Sigmoid colon (tissue), 7 donors: Measurements from ENCODE around the gene MMP11. TPM values are rescaled to one million over a fixed set of nuclear protein-coding genes. Genes with fewer than 3 reads are reported as not detected.

Experiments used
- DNase-seq: peaks from one replicate; pipeline ENCODE4 v3.0.0-alpha.2; 2019
- H3K27ac ChIP-seq, 4 donors: fragments of 200-600 bp; sonication (generic); one replicate each; pipeline ENCODE4 v1.5.1; 2016 to 2019; ENCODE audit warnings: mild to moderate bottlenecking in 1 of 4
- H3K27me3 ChIP-seq, 3 donors: fragments of 200-600 bp; sonication (generic); one replicate each; pipeline ENCODE4 v1.5.1; 2019; ENCODE audit warnings: mild to moderate bottlenecking in 1 of 3
- H3K36me3 ChIP-seq, 4 donors: fragments of 200-600 bp; sonication (generic); one replicate each; pipeline ENCODE4 v1.5.1; 2016 to 2019
- H3K4me1 ChIP-seq, 4 donors: fragments of 200-600 bp; sonication (generic); one replicate each; pipeline ENCODE4 v1.5.1; 2017 to 2019
- H3K4me3 ChIP-seq, 4 donors: fragments of 200-600 bp; sonication (generic); one replicate each; pipeline ENCODE4 v1.5.1; 2017 to 2019; ENCODE audit warnings: mild to moderate bottlenecking in 2 of 4, moderate library complexity in 1 of 4
- H3K9me3 ChIP-seq, 4 donors: fragments of 200-600 bp in 3 of 4; sonication (generic) in 3 of 4; one replicate each; pipeline versions ENCODE4 v1.5.1 to v1.6.1; 2013 to 2019
- EP300 ChIP-seq, 4 donors: sonication (generic); formaldehyde crosslinking; IDR thresholded peaks; one replicate each; pipeline ENCODE4 v1.6.1; 2017; ENCODE audit warnings: antibody characterized with exemption in 4 of 4
- POLR2A ChIP-seq, 2 donors: fragments of 450-650 bp; IDR thresholded peaks; one replicate each; pipeline ENCODE4 v1.6.1; 2016; ENCODE audit warnings: antibody characterized with exemption in 2 of 2, mild to moderate bottlenecking in 2 of 2, moderate library complexity in 2 of 2
- POLR2AphosphoS5 ChIP-seq, 4 donors: sonication (generic); formaldehyde crosslinking; IDR thresholded peaks; one replicate each; pipeline ENCODE4 v1.6.1; 2017; ENCODE audit warnings: antibody characterized with exemption in 4 of 4
- WGBS, 2 donors: extraction: QIAGEN DNeasy Blood & Tissue Kit; methylation state at CpG; one replicate each; pipeline ENCODE4 v1.1.7; 2013; 5-methylcytosine and 5-hydroxymethylcytosine counted together
- intact Hi-C: fragments of 100-400 bp; cut with DNase I; formaldehyde crosslinking; loops from one replicate; pipeline ENCODE4 v1.15.1; 2023
- polyA plus RNA-seq, 3 donors: library from polyadenylated mRNA; stranded (reverse); fragments of 200-250 nt; gene quantifications; one replicate each; pipeline ENCODE4 v1.2.3, GENCODE V29; 2013
- total RNA-seq, 4 donors: library from RNA; depleted of rRNA; stranded (reverse); fragments of >200 nt; gene quantifications; one replicate each; pipeline ENCODE4 v1.1.0, GENCODE V29; 2016
- TF ChIP-seq, protein P1 (sequence below), 4 experiments: fragments of 450-650 bp in 3 of 4; fragments of 200-600 bp in 1 of 4; IDR thresholded peaks; one replicate each; pipeline ENCODE4 v1.5.1; 2016 to 2019; ENCODE audit warnings: antibody characterized with exemption in 4 of 4, mild to moderate bottlenecking in 3 of 4, moderate library complexity in 2 of 4
- donor health status: healthy with polysubstance abuse.
- donor health status: Bipolar disorder and iron deficiency.
- donor health status: healthy.

Gene MMP11
- total and polyA plus RNA-seq, 7 donors = 0.60 to 9.9 (median 6.1) TPM; not detected in 1

DNA sequence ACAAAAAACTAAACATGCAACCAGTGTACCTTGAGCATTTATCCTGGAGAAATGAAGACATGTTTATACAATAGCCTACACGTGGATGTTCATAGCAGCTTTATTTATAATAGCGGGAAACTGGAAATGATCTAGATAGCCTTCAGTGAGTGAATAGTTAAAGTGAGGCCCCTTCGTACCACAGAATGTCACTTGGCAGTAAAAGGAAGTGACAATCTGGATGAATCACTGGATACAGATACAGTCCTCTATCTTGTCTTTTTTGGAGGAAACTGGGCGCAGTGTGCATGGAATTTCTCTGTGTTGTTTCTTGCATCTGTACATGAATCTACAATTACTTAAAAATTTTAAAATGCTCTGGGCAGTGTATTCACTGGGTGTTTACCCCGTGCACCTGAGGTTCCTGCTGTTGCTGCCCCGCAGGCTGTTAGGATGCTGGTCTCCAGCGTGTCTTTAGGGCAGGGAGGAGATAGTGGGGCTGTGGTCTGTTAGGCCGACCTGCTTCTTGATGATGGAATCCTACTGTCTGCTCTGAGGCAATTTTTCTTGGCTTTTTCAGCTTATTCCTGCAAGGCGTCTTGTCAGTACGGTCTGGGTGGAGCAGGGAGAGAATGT lies 43.0 kb downstream of the MMP11 start:
- intact Hi-C loops = no loop called here
- no peak overlapping the region for H3K4me3 ChIP-seq
- no peak overlapping the region for H3K27ac ChIP-seq
- H3K27me3 ChIP-seq = no peaks in the 10 kb centered on the region
- WGBS, 2 donors = 80 to 88% methylated on average over 10 of the region's 10 CpGs
- H3K4me1 ChIP-seq = no peaks in the 10 kb centered on the region
- TF ChIP-seq POLR2AphosphoS5 (IDR thresholded peaks at IDR 0.05) (no peak), POLR2A (IDR thresholded peaks at IDR 0.05) (no peak), EP300 (IDR thresholded peaks at IDR 0.05) (no peak)
- TF ChIP-seq, protein P1, sequence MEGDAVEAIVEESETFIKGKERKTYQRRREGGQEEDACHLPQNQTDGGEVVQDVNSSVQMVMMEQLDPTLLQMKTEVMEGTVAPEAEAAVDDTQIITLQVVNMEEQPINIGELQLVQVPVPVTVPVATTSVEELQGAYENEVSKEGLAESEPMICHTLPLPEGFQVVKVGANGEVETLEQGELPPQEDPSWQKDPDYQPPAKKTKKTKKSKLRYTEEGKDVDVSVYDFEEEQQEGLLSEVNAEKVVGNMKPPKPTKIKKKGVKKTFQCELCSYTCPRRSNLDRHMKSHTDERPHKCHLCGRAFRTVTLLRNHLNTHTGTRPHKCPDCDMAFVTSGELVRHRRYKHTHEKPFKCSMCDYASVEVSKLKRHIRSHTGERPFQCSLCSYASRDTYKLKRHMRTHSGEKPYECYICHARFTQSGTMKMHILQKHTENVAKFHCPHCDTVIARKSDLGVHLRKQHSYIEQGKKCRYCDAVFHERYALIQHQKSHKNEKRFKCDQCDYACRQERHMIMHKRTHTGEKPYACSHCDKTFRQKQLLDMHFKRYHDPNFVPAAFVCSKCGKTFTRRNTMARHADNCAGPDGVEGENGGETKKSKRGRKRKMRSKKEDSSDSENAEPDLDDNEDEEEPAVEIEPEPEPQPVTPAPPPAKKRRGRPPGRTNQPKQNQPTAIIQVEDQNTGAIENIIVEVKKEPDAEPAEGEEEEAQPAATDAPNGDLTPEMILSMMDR (IDR thresholded peaks at IDR 0.05) = no peak
- H3K9me3 ChIP-seq = no peaks in the 10 kb centered on the region
- peaks cover 5 to 82% (median 41%) of the 10 kb centered on the region in 4 donors for H3K36me3 ChIP-seq
- DNase-seq = no peak

DNA sequence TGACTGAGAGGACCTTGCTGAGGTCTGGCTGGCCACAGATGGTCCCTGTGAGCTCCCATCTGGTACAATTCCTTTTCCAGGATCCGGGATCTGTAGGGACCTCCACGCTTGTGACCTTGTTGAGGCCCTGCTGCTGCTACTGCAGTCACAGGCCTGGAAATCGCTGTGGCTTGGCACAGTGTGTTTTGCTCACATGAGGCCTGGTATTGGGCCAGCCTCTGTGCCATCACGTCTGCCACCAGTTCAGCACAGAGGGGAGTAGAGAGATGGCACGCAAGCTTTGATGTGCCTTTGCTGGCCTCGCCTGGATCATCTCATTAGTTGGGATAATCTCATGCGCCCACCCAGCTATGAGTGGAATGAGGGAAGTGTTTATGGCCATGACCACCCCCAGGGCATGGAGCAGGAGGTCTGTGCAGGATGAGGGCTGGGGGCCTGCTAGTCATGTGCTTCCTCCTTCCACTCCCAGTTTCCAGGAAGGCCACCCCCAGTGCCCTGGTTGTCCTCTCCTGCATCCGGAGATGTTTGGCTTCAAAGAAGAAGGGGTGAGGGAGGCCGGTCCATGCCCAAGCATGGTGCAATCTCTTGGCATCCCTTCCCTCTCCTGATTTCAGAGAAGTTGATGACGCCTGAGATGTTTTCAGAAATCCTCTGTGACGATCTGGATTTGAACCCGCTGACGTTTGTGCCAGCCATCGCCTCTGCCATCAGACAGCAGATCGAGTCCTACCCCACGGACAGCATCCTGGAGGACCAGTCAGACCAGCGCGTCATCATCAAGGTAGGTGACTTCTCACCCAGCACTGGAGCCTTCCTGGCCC lies 43.7 kb downstream of the MMP11 start:
- TF ChIP-seq POLR2AphosphoS5 (IDR thresholded peaks at IDR 0.05) = no peak
- TF ChIP-seq, protein P1 (IDR thresholded peaks at IDR 0.05) = no peak
- no peak for TF ChIP-seq EP300 (IDR thresholded peaks at IDR 0.05)
- Histone ChIP-seq H3K27ac (no peak overlapping the region), H3K27me3 (no peaks in the 10 kb centered on the region), H3K9me3 (no peaks in the 10 kb centered on the region), H3K4me1 (no peaks in the 10 kb centered on the region), H3K36me3 (peaks cover 5 to 82% (median 44%) of the 10 kb centered on the region in 4 donors), H3K4me3 (no peak overlapping the region)
- no peak for DNase-seq
- WGBS, 2 donors = 90 to 94% methylated on average over 18 of the region's 18 CpGs
- intact Hi-C loops = no loop called here

GRCh38 chr22:23817146-23817545 lies 44.5 kb downstream of the MMP11 start:
- peaks cover 11 to 83% (median 49%) of the 10 kb centered on the region in 4 donors for H3K36me3 ChIP-seq

DNA sequence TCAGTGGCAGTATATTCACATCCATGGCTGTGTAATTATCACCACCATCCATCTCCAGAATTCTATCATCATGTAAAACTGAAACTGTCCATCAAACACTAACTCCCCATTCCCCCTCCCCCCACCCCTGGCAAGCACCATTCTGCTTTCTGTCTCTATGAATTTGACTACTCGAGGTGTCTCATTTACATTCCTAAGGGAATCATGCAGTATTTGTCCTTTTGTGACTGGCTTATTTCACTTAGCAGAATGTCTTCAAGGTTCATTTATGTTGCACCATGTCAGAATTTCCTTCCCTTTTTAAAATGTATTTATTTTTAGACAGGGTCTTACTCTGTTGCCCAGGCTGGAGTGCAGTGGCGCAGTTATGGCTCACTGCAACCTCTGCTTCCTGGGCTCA lies 45.9 kb downstream of the MMP11 start:
- H3K27me3 ChIP-seq = no peaks in the 10 kb centered on the region
- no peak overlapping the region for H3K27ac ChIP-seq
- intact Hi-C loops = no loop called here
- no peaks in the 10 kb centered on the region for H3K9me3 ChIP-seq
- 75 to 93% methylated on average over 2 of the region's 2 CpGs for WGBS, 2 donors
- no peak overlapping the region for H3K4me3 ChIP-seq
- no peak for TF ChIP-seq POLR2A (IDR thresholded peaks at IDR 0.05)
- TF ChIP-seq, protein P1 (IDR thresholded peaks at IDR 0.05) = no peak
- TF ChIP-seq POLR2AphosphoS5 (IDR thresholded peaks at IDR 0.05) = no peak
- no peak for TF ChIP-seq EP300 (IDR thresholded peaks at IDR 0.05)
- H3K4me1 ChIP-seq = no peaks in the 10 kb centered on the region
- no peak for DNase-seq
- H3K36me3 ChIP-seq = peaks cover 17 to 89% (median 53%) of the 10 kb centered on the region in 4 donors

More at GRCh38 chr22:23817146-23817545, 44.5 kb downstream of the MMP11 start:
- no peak for DNase-seq
- intact Hi-C loops = no loop called here
- 90 to 98% methylated on average over 6 of the region's 6 CpGs for WGBS, 2 donors
- Histone ChIP-seq H3K4me1 (no peaks in the 10 kb centered on the region), H3K27me3 (no peaks in the 10 kb centered on the region), H3K4me3 (no peak overlapping the region), H3K9me3 (no peaks in the 10 kb centered on the region), H3K27ac (no peak overlapping the region)
- no peak for TF ChIP-seq EP300 (IDR thresholded peaks at IDR 0.05)
- TF ChIP-seq POLR2A (IDR thresholded peaks at IDR 0.05) = no peak
- no peak for TF ChIP-seq POLR2AphosphoS5 (IDR thresholded peaks at IDR 0.05)
- TF ChIP-seq, protein P1 (IDR thresholded peaks at IDR 0.05) = no peak
